Stimulated activated naive CD8-positive, alpha-beta T cell treated with anti-CD3 and anti-CD28 coated beads, Interleukin-15, Interleukin-2, amounts not matched to agents 100 ng/mL and 50 ng/mL, for 24 hours (primary cell): Measurements from ENCODE around the gene ABCA6.
"Not testable (repeated sequence)": the region's sequence is repeated elsewhere in the genome, so short reads cannot be mapped to it uniquely, and the experiment has no call there.

Experiments used
- H3K27ac Mint-ChIP-seq: one replicate; pipeline ENCODE4 v1.8.0; 2021; ENCODE audit warnings: mild to moderate bottlenecking, mixed read lengths
- H3K27me3 Mint-ChIP-seq: one replicate; pipeline ENCODE4 v1.8.0; 2021; ENCODE audit warnings: mixed read lengths
- H3K36me3 Mint-ChIP-seq: one replicate; pipeline ENCODE4 v1.8.0; 2021; ENCODE audit warnings: low read depth, mixed read lengths
- H3K4me1 Mint-ChIP-seq: one replicate; pipeline ENCODE4 v1.8.0; 2021; ENCODE audit warnings: low read depth, mixed read lengths
- H3K4me3 Mint-ChIP-seq: one replicate; pipeline ENCODE4 v1.8.0; 2021; ENCODE audit warnings: mild to moderate bottlenecking, mixed read lengths
- H3K9me3 Mint-ChIP-seq: one replicate; pipeline ENCODE4 v1.8.0; 2021; ENCODE audit warnings: mixed read lengths

ABCA6 gene

GRCh38 chr17:69105907-69106730 is 35.6 kb downstream of the ABCA6 start:
- Mint-ChIP-seq H3K4me3 (no peak overlapping the region), H3K9me3 (no peaks in the 10 kb centered on the region), H3K36me3 (no peaks in the 10 kb centered on the region), H3K27me3 (no peaks in the 10 kb centered on the region), H3K4me1 (no peaks in the 10 kb centered on the region), H3K27ac (no peak overlapping the region)

GRCh38 chr17:69103557-69104233 is 38.0 kb downstream of the ABCA6 start:
- H3K4me3 Mint-ChIP-seq: no peak overlapping the region
- no peaks in the 10 kb centered on the region for H3K36me3 Mint-ChIP-seq
- H3K27ac Mint-ChIP-seq: no peak overlapping the region
- no peaks in the 10 kb centered on the region for H3K9me3 Mint-ChIP-seq
- no peaks in the 10 kb centered on the region for H3K27me3 Mint-ChIP-seq
- H3K4me1 Mint-ChIP-seq: no peaks in the 10 kb centered on the region

- H3K9me3 Mint-ChIP-seq: no peaks in the 10 kb centered on the region
- H3K4me1 Mint-ChIP-seq: no peaks in the 10 kb centered on the region
- H3K27me3 Mint-ChIP-seq: no peaks in the 10 kb centered on the region
- no peak overlapping the region for H3K27ac Mint-ChIP-seq
- no peaks in the 10 kb centered on the region for H3K36me3 Mint-ChIP-seq
- H3K4me3 Mint-ChIP-seq: no peak overlapping the region
These were observed 43.1 kb downstream of the ABCA6 start for GRCh38 chr17:69098625-69099024.

- peaks cover 6% of the 10 kb centered on the region for H3K4me1 Mint-ChIP-seq
- no peaks in the 10 kb centered on the region for H3K36me3 Mint-ChIP-seq
- H3K9me3 Mint-ChIP-seq: no peaks in the 10 kb centered on the region
- no peak overlapping the region for H3K4me3 Mint-ChIP-seq
- H3K27ac Mint-ChIP-seq: no peak overlapping the region
- H3K27me3 Mint-ChIP-seq: peaks cover 5% of the 10 kb centered on the region
These were observed 45.2 kb downstream of the ABCA6 start for GRCh38 chr17:69096541-69096940.

GRCh38 chr17:69093995-69094394 is 47.7 kb downstream of the ABCA6 start:
- no peaks in the 10 kb centered on the region for H3K36me3 Mint-ChIP-seq
- H3K27ac Mint-ChIP-seq: no peak overlapping the region
- peaks cover 5% of the 10 kb centered on the region for H3K27me3 Mint-ChIP-seq
- H3K9me3 Mint-ChIP-seq: no peaks in the 10 kb centered on the region
- no peak overlapping the region for H3K4me3 Mint-ChIP-seq
- H3K4me1 Mint-ChIP-seq: peaks cover 6% of the 10 kb centered on the region

GRCh38 chr17:69093279-69093789 is 48.4 kb downstream of the ABCA6 start:
- Mint-ChIP-seq H3K36me3 (no peaks in the 10 kb centered on the region), H3K9me3 (no peaks in the 10 kb centered on the region), H3K27ac (no peak overlapping the region), H3K4me3 (peak overlapping the region; percentile 58), H3K4me1 (peaks cover 6% of the 10 kb centered on the region), H3K27me3 (peaks cover 5% of the 10 kb centered on the region)

- H3K9me3 Mint-ChIP-seq: no peaks in the 10 kb centered on the region
- H3K27me3 Mint-ChIP-seq: peaks cover 5% of the 10 kb centered on the region
- peaks cover 6% of the 10 kb centered on the region for H3K4me1 Mint-ChIP-seq
- H3K4me3 Mint-ChIP-seq: no peak overlapping the region
- H3K36me3 Mint-ChIP-seq: no peaks in the 10 kb centered on the region
- no peak overlapping the region for H3K27ac Mint-ChIP-seq
These were observed 51.3 kb downstream of the ABCA6 start for GRCh38 chr17:69090365-69090764.

- no peak overlapping the region for H3K4me3 Mint-ChIP-seq
These were observed 53.0 kb downstream of the ABCA6 start for GRCh38 chr17:69088643-69089200.

GRCh38 chr17:69086641-69087040 is 55.1 kb downstream of the ABCA6 start:
- no peaks in the 10 kb centered on the region for H3K27me3 Mint-ChIP-seq

More at GRCh38 chr17:69088643-69089200, 53.0 kb downstream of the ABCA6 start:
- no peaks in the 10 kb centered on the region for H3K36me3 Mint-ChIP-seq
- peaks cover 6% of the 10 kb centered on the region for H3K4me1 Mint-ChIP-seq
- no peaks in the 10 kb centered on the region for H3K9me3 Mint-ChIP-seq
- H3K27me3 Mint-ChIP-seq: peaks cover 5% of the 10 kb centered on the region
- H3K27ac Mint-ChIP-seq: no peak overlapping the region

GRCh38 chr17:69084911-69085310 is 56.8 kb downstream of the ABCA6 start:
- Mint-ChIP-seq H3K9me3 (no peaks in the 10 kb centered on the region), H3K4me1 (no peaks in the 10 kb centered on the region), H3K36me3 (peaks cover 4% of the 10 kb centered on the region), H3K27me3 (no peaks in the 10 kb centered on the region), H3K4me3 (no peak overlapping the region), H3K27ac (no peak overlapping the region)

More at GRCh38 chr17:69086641-69087040, 55.1 kb downstream of the ABCA6 start:
- H3K9me3 Mint-ChIP-seq: no peaks in the 10 kb centered on the region
- peaks cover 4% of the 10 kb centered on the region for H3K36me3 Mint-ChIP-seq
- no peak overlapping the region for H3K27ac Mint-ChIP-seq
- no peaks in the 10 kb centered on the region for H3K4me1 Mint-ChIP-seq
- no peak overlapping the region for H3K4me3 Mint-ChIP-seq

GRCh38 chr17:69082696-69083095 is 59.0 kb downstream of the ABCA6 start:
- Mint-ChIP-seq H3K9me3 (no peaks in the 10 kb centered on the region), H3K4me3 (no peak overlapping the region), H3K27ac (no peak overlapping the region), H3K27me3 (no peaks in the 10 kb centered on the region), H3K4me1 (no peaks in the 10 kb centered on the region), H3K36me3 (peaks cover 4% of the 10 kb centered on the region)

- no peaks in the 10 kb centered on the region for H3K27me3 Mint-ChIP-seq
- H3K4me3 Mint-ChIP-seq: no peak overlapping the region
- H3K27ac Mint-ChIP-seq: no peak overlapping the region
- peaks cover 19% of the 10 kb centered on the region for H3K9me3 Mint-ChIP-seq
- peaks cover 4% of the 10 kb centered on the region for H3K36me3 Mint-ChIP-seq
- H3K4me1 Mint-ChIP-seq: no peaks in the 10 kb centered on the region
These were observed 62.8 kb downstream of the ABCA6 start for GRCh38 chr17:69078864-69079263.

GRCh38 chr17:69075823-69076222 is 65.9 kb downstream of the ABCA6 start:
- H3K36me3 Mint-ChIP-seq: no peaks in the 10 kb centered on the region
- H3K27ac Mint-ChIP-seq: no peak overlapping the region
- H3K9me3 Mint-ChIP-seq: peaks cover 35% of the 10 kb centered on the region
- no peaks in the 10 kb centered on the region for H3K27me3 Mint-ChIP-seq
- H3K4me3 Mint-ChIP-seq: no peak overlapping the region
- peaks cover 7% of the 10 kb centered on the region for H3K4me1 Mint-ChIP-seq

- H3K4me3 Mint-ChIP-seq, H3K36me3 Mint-ChIP-seq, H3K27me3 Mint-ChIP-seq, H3K27ac Mint-ChIP-seq, H3K4me1 Mint-ChIP-seq: not testable (repeated sequence)
- H3K9me3 Mint-ChIP-seq: peaks cover 35% of the 10 kb centered on the region
These were observed 68.3 kb downstream of the ABCA6 start for GRCh38 chr17:69073392-69073791.

- H3K4me1 Mint-ChIP-seq, H3K4me3 Mint-ChIP-seq, H3K36me3 Mint-ChIP-seq, H3K27ac Mint-ChIP-seq, H3K27me3 Mint-ChIP-seq: not testable (repeated sequence)
- peaks cover 35% of the 10 kb centered on the region for H3K9me3 Mint-ChIP-seq
These were observed 68.9 kb downstream of the ABCA6 start for GRCh38 chr17:69072803-69073256.
